Measurements from ENCODE around the gene SLC6A6. TPM values are rescaled to one million over a fixed set of nuclear protein-coding genes. Genes with fewer than 3 reads are reported as not detected.

The SLC6A6 gene
- total RNA-seq, 1 experiment from 2014 or later: 211 TPM

DNA sequence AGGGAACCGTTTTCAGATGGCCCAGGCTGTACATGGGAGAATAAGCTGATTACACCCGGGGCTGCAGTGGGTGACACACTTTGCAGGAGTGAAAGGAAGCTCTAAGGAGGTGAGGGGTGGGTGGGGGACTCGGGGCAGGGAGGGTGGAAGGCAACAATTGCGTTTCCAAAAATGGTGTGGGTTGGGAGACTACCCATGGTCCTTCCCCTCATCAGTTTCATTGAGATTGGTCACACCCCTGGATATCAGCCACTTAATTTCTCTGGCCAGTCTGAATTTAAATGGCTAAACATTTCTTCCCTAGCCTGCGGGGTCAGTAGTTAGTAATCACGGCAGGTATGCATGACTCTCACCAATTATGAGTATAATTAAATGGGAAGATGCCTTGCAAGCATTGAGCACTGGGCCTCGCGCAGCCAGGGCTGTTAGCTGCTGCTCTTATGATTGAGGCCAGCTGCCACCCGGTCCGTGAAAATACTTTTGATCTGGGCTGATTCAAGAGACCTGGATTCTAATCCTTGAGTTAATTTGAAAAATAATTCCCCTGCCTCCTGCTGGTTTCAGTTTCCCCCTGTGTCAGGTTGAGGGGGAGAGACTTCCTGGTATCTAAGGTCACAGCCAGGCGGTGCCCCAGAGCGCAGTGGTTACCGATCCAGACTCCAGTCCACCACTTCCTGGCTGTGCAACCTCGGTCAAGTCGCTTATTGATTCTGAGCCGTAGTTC is 23.3 kb downstream of the SLC6A6 start:
- Mint-ChIP-seq H3K27me3 (ENCODE audit: low read depth) (no peaks in the 10 kb centered on the region), H3K36me3 (peaks cover 10% of the 10 kb centered on the region), H3K4me1 (peaks cover 74% of the 10 kb centered on the region), H3K9me3 (no peaks in the 10 kb centered on the region), H3K27ac (peak overlapping the region; percentile 91), H3K4me3 (peak overlapping the region; percentile 18; the same call in 1 of the 2 replicates)
- peak; percentile 59; the same call in 1 of the 2 replicates for TF ChIP-seq PRDM15 (CRISPR knock-in tag; IDR thresholded peaks at IDR 0.05)
- no peak for TF ChIP-seq IRF2 (CRISPR knock-in tag; IDR thresholded peaks at IDR 0.05; ENCODE audit: borderline replicate concordance, low read depth)
- CTCF ChIA-PET: interaction anchor here (1.0 to 2.4 kb wide), 2 partner anchors 146 to 222 kb away, joined by 4 to 8 read pairs; no protein-coding TSS in a partner anchor
- POLR2A ChIA-PET: interaction anchor here (1.1 kb wide), 1 partner anchor 13 kb away, joined by 3 read pairs; no protein-coding TSS in a partner anchor
- no peak for ATAC-seq
- no peak for DNase-seq (ENCODE audit: low spot score)

- no peaks in the 10 kb centered on the region for H3K27me3 Mint-ChIP-seq (ENCODE audit: low read depth)
- H3K27ac Mint-ChIP-seq: peak overlapping the region; percentile 73
- CTCF ChIA-PET: interaction anchor here (1.0 to 2.4 kb wide), 2 partner anchors 147 to 223 kb away, joined by 4 to 8 read pairs; no protein-coding TSS in a partner anchor
- H3K36me3 Mint-ChIP-seq: peaks cover 7% of the 10 kb centered on the region; the same call in 1 of the 2 replicates
- no peak overlapping the region for H3K4me3 Mint-ChIP-seq
- no peak for ATAC-seq
- TF ChIP-seq TEAD4 (CRISPR knock-in tag; IDR thresholded peaks at IDR 0.05): no peak
- TF ChIP-seq, protein P1, sequence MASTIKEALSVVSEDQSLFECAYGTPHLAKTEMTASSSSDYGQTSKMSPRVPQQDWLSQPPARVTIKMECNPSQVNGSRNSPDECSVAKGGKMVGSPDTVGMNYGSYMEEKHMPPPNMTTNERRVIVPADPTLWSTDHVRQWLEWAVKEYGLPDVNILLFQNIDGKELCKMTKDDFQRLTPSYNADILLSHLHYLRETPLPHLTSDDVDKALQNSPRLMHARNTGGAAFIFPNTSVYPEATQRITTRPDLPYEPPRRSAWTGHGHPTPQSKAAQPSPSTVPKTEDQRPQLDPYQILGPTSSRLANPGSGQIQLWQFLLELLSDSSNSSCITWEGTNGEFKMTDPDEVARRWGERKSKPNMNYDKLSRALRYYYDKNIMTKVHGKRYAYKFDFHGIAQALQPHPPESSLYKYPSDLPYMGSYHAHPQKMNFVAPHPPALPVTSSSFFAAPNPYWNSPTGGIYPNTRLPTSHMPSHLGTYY (CRISPR knock-in tag; IDR thresholded peaks at IDR 0.05): no peak
- no peak for TF ChIP-seq MYBL2 (CRISPR knock-in tag; IDR thresholded peaks at IDR 0.05)
- no peak for TF ChIP-seq ETV6 (CRISPR knock-in tag; IDR thresholded peaks at IDR 0.05)
- TF ChIP-seq, protein P2, sequence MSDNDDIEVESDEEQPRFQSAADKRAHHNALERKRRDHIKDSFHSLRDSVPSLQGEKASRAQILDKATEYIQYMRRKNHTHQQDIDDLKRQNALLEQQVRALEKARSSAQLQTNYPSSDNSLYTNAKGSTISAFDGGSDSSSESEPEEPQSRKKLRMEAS (CRISPR knock-in tag; IDR thresholded peaks at IDR 0.05): no peak
- TF ChIP-seq ZNF396 (CRISPR knock-in tag; IDR thresholded peaks at IDR 0.05; ENCODE audit: borderline replicate concordance): no peak
- TF ChIP-seq, protein P3, sequence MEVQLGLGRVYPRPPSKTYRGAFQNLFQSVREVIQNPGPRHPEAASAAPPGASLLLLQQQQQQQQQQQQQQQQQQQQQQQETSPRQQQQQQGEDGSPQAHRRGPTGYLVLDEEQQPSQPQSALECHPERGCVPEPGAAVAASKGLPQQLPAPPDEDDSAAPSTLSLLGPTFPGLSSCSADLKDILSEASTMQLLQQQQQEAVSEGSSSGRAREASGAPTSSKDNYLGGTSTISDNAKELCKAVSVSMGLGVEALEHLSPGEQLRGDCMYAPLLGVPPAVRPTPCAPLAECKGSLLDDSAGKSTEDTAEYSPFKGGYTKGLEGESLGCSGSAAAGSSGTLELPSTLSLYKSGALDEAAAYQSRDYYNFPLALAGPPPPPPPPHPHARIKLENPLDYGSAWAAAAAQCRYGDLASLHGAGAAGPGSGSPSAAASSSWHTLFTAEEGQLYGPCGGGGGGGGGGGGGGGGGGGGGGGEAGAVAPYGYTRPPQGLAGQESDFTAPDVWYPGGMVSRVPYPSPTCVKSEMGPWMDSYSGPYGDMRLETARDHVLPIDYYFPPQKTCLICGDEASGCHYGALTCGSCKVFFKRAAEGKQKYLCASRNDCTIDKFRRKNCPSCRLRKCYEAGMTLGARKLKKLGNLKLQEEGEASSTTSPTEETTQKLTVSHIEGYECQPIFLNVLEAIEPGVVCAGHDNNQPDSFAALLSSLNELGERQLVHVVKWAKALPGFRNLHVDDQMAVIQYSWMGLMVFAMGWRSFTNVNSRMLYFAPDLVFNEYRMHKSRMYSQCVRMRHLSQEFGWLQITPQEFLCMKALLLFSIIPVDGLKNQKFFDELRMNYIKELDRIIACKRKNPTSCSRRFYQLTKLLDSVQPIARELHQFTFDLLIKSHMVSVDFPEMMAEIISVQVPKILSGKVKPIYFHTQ (CRISPR knock-in tag; IDR thresholded peaks at IDR 0.05): no peak
- no peak for TF ChIP-seq USF1 (CRISPR knock-in tag; IDR thresholded peaks at IDR 0.05)
- no peak for TF ChIP-seq FOXK1 (CRISPR knock-in tag; IDR thresholded peaks at IDR 0.05)
- TF ChIP-seq ZMAT4 (CRISPR knock-in tag; IDR thresholded peaks at IDR 0.05): no peak
- TF ChIP-seq JAZF1 (CRISPR knock-in tag; IDR thresholded peaks at IDR 0.05): no peak
- no peak for TF ChIP-seq NR1H2 (CRISPR knock-in tag; IDR thresholded peaks at IDR 0.05)
- TF ChIP-seq ZNF263 (CRISPR knock-in tag; IDR thresholded peaks at IDR 0.05; ENCODE audit: low read depth): no peak
- no peak for TF ChIP-seq TCF7 (CRISPR knock-in tag; IDR thresholded peaks at IDR 0.05; ENCODE audit: low read depth)
- no peak for TF ChIP-seq CREM (CRISPR knock-in tag; IDR thresholded peaks at IDR 0.05)
- H3K4me1 Mint-ChIP-seq: peaks cover 74% of the 10 kb centered on the region
- POLR2A ChIA-PET: interaction anchor here (1.1 kb wide), 2 partner anchors 13 to 23 kb away, joined by 3 to 6 read pairs; no protein-coding TSS in a partner anchor
- H3K9me3 Mint-ChIP-seq: no peaks in the 10 kb centered on the region
- no peak for DNase-seq (ENCODE audit: low spot score)
These were observed 23.9 kb downstream of the SLC6A6 start for GRCh38 chr3:14426305-14426620.
